ENCODE results near the gene R3HDM2. TPM values are rescaled to one million over a fixed set of nuclear protein-coding genes. Genes with fewer than 3 reads are reported as not detected.
A peak's percentile ranks its signal among the peaks of the same experiment; 100 is the strongest.

Gene R3HDM2
- total and polyA plus RNA-seq, 2 of the 13 experiments (the other 11 are each of a cell fraction or from before 2014, with no cell fraction given), result 11.1 to 23.5 TPM

DNA sequence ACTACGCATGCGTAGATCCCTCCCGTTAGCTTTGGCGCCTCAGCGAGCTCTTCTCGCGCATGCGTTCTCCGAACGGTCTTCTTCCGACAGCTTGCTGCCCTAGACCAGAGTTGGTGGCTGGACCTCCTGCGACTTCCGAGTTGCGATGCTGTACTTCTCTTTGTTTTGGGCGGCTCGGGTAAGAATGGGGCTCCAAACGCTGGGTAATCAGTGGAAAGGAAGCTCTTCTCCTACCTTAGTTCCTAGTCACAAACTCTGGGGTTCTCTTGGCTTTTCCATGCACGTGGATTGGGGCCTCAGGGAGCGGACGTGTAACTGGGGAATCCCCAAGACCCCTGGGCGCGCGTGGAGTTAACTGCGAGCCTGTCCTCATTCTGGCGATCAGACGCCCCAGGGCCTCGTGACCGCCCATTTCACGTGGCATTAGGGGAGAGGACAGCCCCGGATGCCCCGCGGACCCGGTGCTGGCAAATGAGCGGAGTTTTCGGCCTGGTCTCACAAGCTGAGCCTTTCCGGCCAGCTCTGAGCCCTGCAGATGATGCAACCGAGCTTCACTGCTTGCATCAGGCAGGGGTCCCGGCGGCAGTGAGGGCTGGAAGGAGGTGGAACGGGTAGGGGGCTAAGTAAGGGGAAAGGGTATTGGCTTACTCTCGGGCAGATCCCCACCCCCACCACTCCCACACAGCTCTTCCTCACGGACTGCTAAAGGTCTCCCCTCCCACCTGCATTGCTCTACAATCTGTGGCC, 201.0 kb downstream of the R3HDM2 start, which contains the start of gene SHMT2 (continued):
- TF ChIP-seq ZSCAN12 (CRISPR knock-in tag; IDR thresholded peaks at IDR 0.05) (no peak), TMF1 (CRISPR knock-in tag; IDR thresholded peaks at IDR 0.05; ENCODE audit: low read depth) (no peak), ELF4 (CRISPR knock-in tag; IDR thresholded peaks at IDR 0.05; ENCODE audit: borderline replicate concordance) (0 out of 2 replicates have a peak, but pooled peaks have one; percentile 47), ZMYM3 (CRISPR knock-in tag; IDR thresholded peaks at IDR 0.05) (no peak), HNRNPK (IDR thresholded peaks at IDR 0.05; ENCODE audit: low read depth, low read length, poor library complexity, severe bottlenecking) (peak; percentile 47), ZMAT3 (CRISPR knock-in tag; conservative IDR thresholded peaks at IDR 0.05) (peak; percentile 56; the same call in 1 of the 2 replicates), JUN (CRISPR knock-in tag; IDR thresholded peaks at IDR 0.05) (no peak), TEAD2 (CRISPR knock-in tag; IDR thresholded peaks at IDR 0.05) (no peak), ZNF354B (CRISPR knock-in tag; IDR thresholded peaks at IDR 0.05) (no peak), ZNF780A (CRISPR knock-in tag; IDR thresholded peaks at IDR 0.05) (0 out of 2 replicates have a peak, but pooled peaks have one; percentile 54), ZSCAN21 (CRISPR knock-in tag; IDR thresholded peaks at IDR 0.05; ENCODE audit: borderline replicate concordance) (no peak), ZNF335 (CRISPR knock-in tag; IDR thresholded peaks at IDR 0.05) (no peak; the same call in none of the 2 replicates), ZNF558 (CRISPR knock-in tag; IDR thresholded peaks at IDR 0.05; ENCODE audit: borderline replicate concordance) (0 out of 2 replicates have a peak, but pooled peaks have one; percentile 12), PHB2 (IDR thresholded peaks at IDR 0.05; ENCODE audit: partially characterized antibody) (no peak), ZNF678 (CRISPR knock-in tag; IDR thresholded peaks at IDR 0.05) (0 out of 2 replicates have a peak, but pooled peaks have one; percentile 57)
- TF ChIP-seq, protein P1, sequence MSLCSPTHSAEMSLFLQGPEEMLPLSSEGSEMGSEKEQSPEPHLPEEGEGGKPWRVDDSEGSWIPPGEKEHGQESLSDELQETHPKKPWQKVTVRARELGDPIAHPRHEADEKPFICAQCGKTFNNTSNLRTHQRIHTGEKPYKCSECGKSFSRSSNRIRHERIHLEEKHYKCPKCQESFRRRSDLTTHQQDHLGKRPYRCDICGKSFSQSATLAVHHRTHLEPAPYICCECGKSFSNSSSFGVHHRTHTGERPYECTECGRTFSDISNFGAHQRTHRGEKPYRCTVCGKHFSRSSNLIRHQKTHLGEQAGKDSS (CRISPR knock-in tag; IDR thresholded peaks at IDR 0.05; ENCODE audit: borderline replicate concordance, low read depth), result 0 out of 2 replicates have a peak, but pooled peaks have one; percentile 58
- TF ChIP-seq, protein P2, sequence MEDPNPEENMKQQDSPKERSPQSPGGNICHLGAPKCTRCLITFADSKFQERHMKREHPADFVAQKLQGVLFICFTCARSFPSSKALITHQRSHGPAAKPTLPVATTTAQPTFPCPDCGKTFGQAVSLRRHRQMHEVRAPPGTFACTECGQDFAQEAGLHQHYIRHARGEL (CRISPR knock-in tag; IDR thresholded peaks at IDR 0.05), result no peak
- TF ChIP-seq, protein P3, sequence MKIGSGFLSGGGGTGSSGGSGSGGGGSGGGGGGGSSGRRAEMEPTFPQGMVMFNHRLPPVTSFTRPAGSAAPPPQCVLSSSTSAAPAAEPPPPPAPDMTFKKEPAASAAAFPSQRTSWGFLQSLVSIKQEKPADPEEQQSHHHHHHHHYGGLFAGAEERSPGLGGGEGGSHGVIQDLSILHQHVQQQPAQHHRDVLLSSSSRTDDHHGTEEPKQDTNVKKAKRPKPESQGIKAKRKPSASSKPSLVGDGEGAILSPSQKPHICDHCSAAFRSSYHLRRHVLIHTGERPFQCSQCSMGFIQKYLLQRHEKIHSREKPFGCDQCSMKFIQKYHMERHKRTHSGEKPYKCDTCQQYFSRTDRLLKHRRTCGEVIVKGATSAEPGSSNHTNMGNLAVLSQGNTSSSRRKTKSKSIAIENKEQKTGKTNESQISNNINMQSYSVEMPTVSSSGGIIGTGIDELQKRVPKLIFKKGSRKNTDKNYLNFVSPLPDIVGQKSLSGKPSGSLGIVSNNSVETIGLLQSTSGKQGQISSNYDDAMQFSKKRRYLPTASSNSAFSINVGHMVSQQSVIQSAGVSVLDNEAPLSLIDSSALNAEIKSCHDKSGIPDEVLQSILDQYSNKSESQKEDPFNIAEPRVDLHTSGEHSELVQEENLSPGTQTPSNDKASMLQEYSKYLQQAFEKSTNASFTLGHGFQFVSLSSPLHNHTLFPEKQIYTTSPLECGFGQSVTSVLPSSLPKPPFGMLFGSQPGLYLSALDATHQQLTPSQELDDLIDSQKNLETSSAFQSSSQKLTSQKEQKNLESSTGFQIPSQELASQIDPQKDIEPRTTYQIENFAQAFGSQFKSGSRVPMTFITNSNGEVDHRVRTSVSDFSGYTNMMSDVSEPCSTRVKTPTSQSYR (CRISPR knock-in tag; IDR thresholded peaks at IDR 0.05; ENCODE audit: borderline replicate concordance), result no peak
- TF ChIP-seq, protein P4, sequence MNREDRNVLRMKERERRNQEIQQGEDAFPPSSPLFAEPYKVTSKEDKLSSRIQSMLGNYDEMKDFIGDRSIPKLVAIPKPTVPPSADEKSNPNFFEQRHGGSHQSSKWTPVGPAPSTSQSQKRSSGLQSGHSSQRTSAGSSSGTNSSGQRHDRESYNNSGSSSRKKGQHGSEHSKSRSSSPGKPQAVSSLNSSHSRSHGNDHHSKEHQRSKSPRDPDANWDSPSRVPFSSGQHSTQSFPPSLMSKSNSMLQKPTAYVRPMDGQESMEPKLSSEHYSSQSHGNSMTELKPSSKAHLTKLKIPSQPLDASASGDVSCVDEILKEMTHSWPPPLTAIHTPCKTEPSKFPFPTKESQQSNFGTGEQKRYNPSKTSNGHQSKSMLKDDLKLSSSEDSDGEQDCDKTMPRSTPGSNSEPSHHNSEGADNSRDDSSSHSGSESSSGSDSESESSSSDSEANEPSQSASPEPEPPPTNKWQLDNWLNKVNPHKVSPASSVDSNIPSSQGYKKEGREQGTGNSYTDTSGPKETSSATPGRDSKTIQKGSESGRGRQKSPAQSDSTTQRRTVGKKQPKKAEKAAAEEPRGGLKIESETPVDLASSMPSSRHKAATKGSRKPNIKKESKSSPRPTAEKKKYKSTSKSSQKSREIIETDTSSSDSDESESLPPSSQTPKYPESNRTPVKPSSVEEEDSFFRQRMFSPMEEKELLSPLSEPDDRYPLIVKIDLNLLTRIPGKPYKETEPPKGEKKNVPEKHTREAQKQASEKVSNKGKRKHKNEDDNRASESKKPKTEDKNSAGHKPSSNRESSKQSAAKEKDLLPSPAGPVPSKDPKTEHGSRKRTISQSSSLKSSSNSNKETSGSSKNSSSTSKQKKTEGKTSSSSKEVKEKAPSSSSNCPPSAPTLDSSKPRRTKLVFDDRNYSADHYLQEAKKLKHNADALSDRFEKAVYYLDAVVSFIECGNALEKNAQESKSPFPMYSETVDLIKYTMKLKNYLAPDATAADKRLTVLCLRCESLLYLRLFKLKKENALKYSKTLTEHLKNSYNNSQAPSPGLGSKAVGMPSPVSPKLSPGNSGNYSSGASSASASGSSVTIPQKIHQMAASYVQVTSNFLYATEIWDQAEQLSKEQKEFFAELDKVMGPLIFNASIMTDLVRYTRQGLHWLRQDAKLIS (CRISPR knock-in tag; IDR thresholded peaks at IDR 0.05), result no peak
- TF ChIP-seq, protein P5, sequence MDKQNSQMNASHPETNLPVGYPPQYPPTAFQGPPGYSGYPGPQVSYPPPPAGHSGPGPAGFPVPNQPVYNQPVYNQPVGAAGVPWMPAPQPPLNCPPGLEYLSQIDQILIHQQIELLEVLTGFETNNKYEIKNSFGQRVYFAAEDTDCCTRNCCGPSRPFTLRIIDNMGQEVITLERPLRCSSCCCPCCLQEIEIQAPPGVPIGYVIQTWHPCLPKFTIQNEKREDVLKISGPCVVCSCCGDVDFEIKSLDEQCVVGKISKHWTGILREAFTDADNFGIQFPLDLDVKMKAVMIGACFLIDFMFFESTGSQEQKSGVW (CRISPR knock-in tag; IDR thresholded peaks at IDR 0.05; ENCODE audit: borderline replicate concordance), result no peak
